NOMO-1 treated with DMSO at 0.1 percent for 48 hours (cell line): Measurements from ENCODE around the gene HECW1.
"Not testable (repeated sequence)": the region's sequence is repeated elsewhere in the genome, so short reads cannot be mapped to it uniquely, and the experiment has no call there.

Experiments used
- DNase-seq: peaks from one replicate; lab custom pipeline; 2025; ENCODE audit not compliant: unreplicated experiment; lab: John Stamatoyannopoulos, UW

The HECW1 gene

GRCh38 chr7:43560742-43561330, 448.4 kb downstream of the HECW1 start:
- DNase-seq = no peak

GRCh38 chr7:43562383-43562782, 449.9 kb downstream of the HECW1 start:
- no peak for DNase-seq

GRCh38 chr7:43565786-43566185, 453.3 kb downstream of the HECW1 start:
- no peak for DNase-seq

GRCh38 chr7:43568529-43568928, 456.1 kb downstream of the HECW1 start:
- no peak for DNase-seq

- peak; percentile 13 for DNase-seq
Observed at GRCh38 chr7:43569424-43569823, 457.0 kb downstream of the HECW1 start.

GRCh38 chr7:43570688-43571365, 458.4 kb downstream of the HECW1 start:
- no peak for DNase-seq

GRCh38 chr7:43572516-43573049, 460.1 kb downstream of the HECW1 start:
- peak; percentile 99 for DNase-seq

- not testable (repeated sequence) for DNase-seq
Observed at GRCh38 chr7:43573832-43574231, 461.4 kb downstream of the HECW1 start.

GRCh38 chr7:43575506-43575905, 463.1 kb downstream of the HECW1 start:
- no peak for DNase-seq

GRCh38 chr7:43576241-43576640, 463.8 kb downstream of the HECW1 start:
- DNase-seq = no peak

- DNase-seq = peak; percentile 34
Observed at GRCh38 chr7:43577485-43577951, 465.1 kb downstream of the HECW1 start.

GRCh38 chr7:43582503-43583423, 470.3 kb downstream of the HECW1 start, which contains the start of gene STK17A:
TSS of gene STK17A (plus strand) at chr7:43583108. CDS start at chr7:43583244, 136 bp downstream.
- peak; percentile 91 for DNase-seq

GRCh38 chr7:43583424-43584194, 471.2 kb downstream of the HECW1 start:
- peak; percentile 44 for DNase-seq

GRCh38 chr7:43584195-43584586, 471.7 kb downstream of the HECW1 start:
- DNase-seq = peak; percentile 69

GRCh38 chr7:43584733-43585132, 472.3 kb downstream of the HECW1 start:
- DNase-seq = not testable (repeated sequence)

- DNase-seq = peak; percentile 82
Observed at GRCh38 chr7:43585562-43585961, 473.1 kb downstream of the HECW1 start.

GRCh38 chr7:43586251-43586900, 473.9 kb downstream of the HECW1 start:
- no peak for DNase-seq

GRCh38 chr7:43588477-43589132, 476.2 kb downstream of the HECW1 start:
- no peak for DNase-seq

GRCh38 chr7:43589133-43589478, 476.7 kb downstream of the HECW1 start:
- DNase-seq = no peak

- no peak for DNase-seq
Observed at GRCh38 chr7:43589728-43590127, 477.3 kb downstream of the HECW1 start.
